ENCODE results near the gene MRPL2. TPM values are rescaled to one million over a fixed set of nuclear protein-coding genes. Genes with fewer than 3 reads are reported as not detected.

MRPL2 gene
- total RNA-seq, 2 donors from 2014 or later = 51.6 to 65.2 TPM

DNA sequence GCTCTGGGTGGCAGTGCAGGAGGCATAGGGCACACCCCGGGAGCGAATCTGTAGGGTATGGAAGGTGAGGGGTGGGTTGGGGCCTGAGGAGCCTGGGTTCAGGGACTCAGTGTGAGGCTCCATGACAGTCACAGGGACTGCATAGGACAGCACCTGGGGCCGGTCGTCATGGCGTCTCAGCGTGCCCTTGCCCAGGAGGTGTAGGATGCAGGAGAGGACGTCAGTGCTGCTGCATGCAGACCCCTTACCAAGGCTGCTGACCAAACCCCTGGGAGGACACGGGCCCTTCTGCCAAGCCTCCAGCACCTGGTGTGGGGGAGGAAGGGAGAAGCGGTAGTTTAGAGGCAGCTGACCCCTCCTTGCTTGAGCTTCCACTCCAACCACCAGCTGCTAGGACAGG is 21.5 kb downstream of the MRPL2 start:
- Mint-ChIP-seq H3K27ac (no peak overlapping the region), H3K4me1 (no peaks in the 10 kb centered on the region), H3K9me3 (no peaks in the 10 kb centered on the region), H3K36me3 (ENCODE audit: low read depth) (peaks cover 74% of the 10 kb centered on the region), H3K4me3 (no peak overlapping the region), H3K27me3 (ENCODE audit: insufficient read depth) (no peaks in the 10 kb centered on the region)
- no peak for DNase-seq
- no peak overlapping the region for H3K9ac ChIP-seq (ENCODE audit: extremely low read depth, low read length, poor library complexity, severe bottlenecking)
- H3K36me3 ChIP-seq (ENCODE audit: control insufficient read depth, insufficient read depth, low read length) = peaks cover 66% of the 10 kb centered on the region
- H3K27ac ChIP-seq (ENCODE audit: low read depth, low read length) = no peak overlapping the region
- no peaks in the 10 kb centered on the region for H3K27me3 ChIP-seq (ENCODE audit: control insufficient read depth, insufficient read depth, low read length, poor library complexity, severe bottlenecking)
- no peaks in the 10 kb centered on the region for H3K9me3 ChIP-seq (ENCODE audit: control insufficient read depth, low read length)
- H3K4me1 ChIP-seq (ENCODE audit: control insufficient read depth, insufficient read depth, low read length) = no peaks in the 10 kb centered on the region
- H3K4me3 ChIP-seq (ENCODE audit: low read length) = no peak overlapping the region
- WGBS, 2 experiments (ENCODE audit: insufficient coverage in 1 of 2, insufficient read length in 1 of 2) = 92 to 100% methylated on average over 7 to 8 of the region's 9 CpGs
- TF ChIP-seq, protein P1, sequence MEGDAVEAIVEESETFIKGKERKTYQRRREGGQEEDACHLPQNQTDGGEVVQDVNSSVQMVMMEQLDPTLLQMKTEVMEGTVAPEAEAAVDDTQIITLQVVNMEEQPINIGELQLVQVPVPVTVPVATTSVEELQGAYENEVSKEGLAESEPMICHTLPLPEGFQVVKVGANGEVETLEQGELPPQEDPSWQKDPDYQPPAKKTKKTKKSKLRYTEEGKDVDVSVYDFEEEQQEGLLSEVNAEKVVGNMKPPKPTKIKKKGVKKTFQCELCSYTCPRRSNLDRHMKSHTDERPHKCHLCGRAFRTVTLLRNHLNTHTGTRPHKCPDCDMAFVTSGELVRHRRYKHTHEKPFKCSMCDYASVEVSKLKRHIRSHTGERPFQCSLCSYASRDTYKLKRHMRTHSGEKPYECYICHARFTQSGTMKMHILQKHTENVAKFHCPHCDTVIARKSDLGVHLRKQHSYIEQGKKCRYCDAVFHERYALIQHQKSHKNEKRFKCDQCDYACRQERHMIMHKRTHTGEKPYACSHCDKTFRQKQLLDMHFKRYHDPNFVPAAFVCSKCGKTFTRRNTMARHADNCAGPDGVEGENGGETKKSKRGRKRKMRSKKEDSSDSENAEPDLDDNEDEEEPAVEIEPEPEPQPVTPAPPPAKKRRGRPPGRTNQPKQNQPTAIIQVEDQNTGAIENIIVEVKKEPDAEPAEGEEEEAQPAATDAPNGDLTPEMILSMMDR (conservative IDR thresholded peaks at IDR 0.05) = no peak

DNA sequence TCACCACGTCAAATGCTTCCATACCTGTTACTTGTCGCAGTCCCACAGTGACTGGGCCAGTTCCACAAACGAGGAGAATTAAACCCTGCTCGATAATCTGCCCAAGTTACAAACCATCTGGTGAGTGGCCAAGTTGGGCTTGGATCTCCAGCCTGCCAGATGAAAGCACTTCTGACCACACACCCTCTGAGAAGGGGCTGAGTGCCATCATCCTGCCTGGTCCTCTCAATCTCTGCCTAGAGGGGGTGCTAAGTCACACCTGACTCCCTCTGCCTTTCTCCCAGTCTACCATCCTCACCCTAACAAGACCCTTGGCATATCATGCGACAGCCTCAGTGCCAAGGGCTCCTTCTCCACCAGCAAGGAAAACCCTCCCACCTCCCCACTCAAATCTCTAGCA is 22.0 kb downstream of the MRPL2 start:
- H3K27me3 Mint-ChIP-seq (ENCODE audit: insufficient read depth) = no peaks in the 10 kb centered on the region
- Histone ChIP-seq H3K27ac (ENCODE audit: low read depth, low read length) (no peak overlapping the region), H3K9me3 (ENCODE audit: control insufficient read depth, low read length) (no peaks in the 10 kb centered on the region), H3K4me1 (ENCODE audit: control insufficient read depth, insufficient read depth, low read length) (no peaks in the 10 kb centered on the region), H3K9ac (ENCODE audit: extremely low read depth, low read length, poor library complexity, severe bottlenecking) (no peak overlapping the region), H3K27me3 (ENCODE audit: control insufficient read depth, insufficient read depth, low read length, poor library complexity, severe bottlenecking) (no peaks in the 10 kb centered on the region), H3K36me3 (ENCODE audit: control insufficient read depth, insufficient read depth, low read length) (peaks cover 66% of the 10 kb centered on the region), H3K4me3 (ENCODE audit: low read length) (no peak overlapping the region)
- TF ChIP-seq, protein P1 (conservative IDR thresholded peaks at IDR 0.05) = peak; percentile 47
- H3K4me3 Mint-ChIP-seq = no peak overlapping the region
- H3K36me3 Mint-ChIP-seq (ENCODE audit: low read depth) = peaks cover 76% of the 10 kb centered on the region
- no peak for DNase-seq
- WGBS, 2 experiments (ENCODE audit: insufficient coverage in 1 of 2, insufficient read length in 1 of 2) = 82 to 100% methylated on average over 1 to 5 of the region's 5 CpGs
- H3K9me3 Mint-ChIP-seq = no peaks in the 10 kb centered on the region
- H3K27ac Mint-ChIP-seq = no peak overlapping the region
- H3K4me1 Mint-ChIP-seq = no peaks in the 10 kb centered on the region

GRCh38 chr6:43036712-43037111 is 22.5 kb downstream of the MRPL2 start:
- H3K4me3 ChIP-seq (ENCODE audit: low read length) = no peak overlapping the region
- no peak for DNase-seq
- no peaks in the 10 kb centered on the region for H3K9me3 ChIP-seq (ENCODE audit: control insufficient read depth, low read length)
- H3K4me1 Mint-ChIP-seq = no peaks in the 10 kb centered on the region
- no peaks in the 10 kb centered on the region for H3K4me1 ChIP-seq (ENCODE audit: control insufficient read depth, insufficient read depth, low read length)
- H3K9me3 Mint-ChIP-seq = no peaks in the 10 kb centered on the region
- H3K27ac Mint-ChIP-seq = no peak overlapping the region
- H3K27me3 Mint-ChIP-seq (ENCODE audit: insufficient read depth) = no peaks in the 10 kb centered on the region
- peaks cover 71% of the 10 kb centered on the region for H3K36me3 ChIP-seq (ENCODE audit: control insufficient read depth, insufficient read depth, low read length)
- no peak overlapping the region for H3K4me3 Mint-ChIP-seq
- H3K36me3 Mint-ChIP-seq (ENCODE audit: low read depth) = peaks cover 79% of the 10 kb centered on the region
- no peaks in the 10 kb centered on the region for H3K27me3 ChIP-seq (ENCODE audit: control insufficient read depth, insufficient read depth, low read length, poor library complexity, severe bottlenecking)
- TF ChIP-seq, protein P1 (conservative IDR thresholded peaks at IDR 0.05) = no peak
- 90% methylated on average over 3 to 9 of the region's 9 CpGs for WGBS, 2 experiments (ENCODE audit: insufficient coverage in 1 of 2, insufficient read length in 1 of 2)
- no peak overlapping the region for H3K27ac ChIP-seq (ENCODE audit: low read depth, low read length)
- no peak overlapping the region for H3K9ac ChIP-seq (ENCODE audit: extremely low read depth, low read length, poor library complexity, severe bottlenecking)

Data from endodermal cell (in vitro differentiated cells).